Endothelial cell of umbilical vein (primary cell): ENCODE measurements around the gene ZBTB25. TPM values are rescaled to one million over a fixed set of nuclear protein-coding genes. Genes with fewer than 3 reads are reported as not detected.

ENCODE experiments used
- BruUV-seq: library from RNA; stranded (reverse); fragments of 400-500 nt; replicated peaks from 2 replicates; lab custom pipeline; 2021; lab: Mats Ljungman, UMichigan
- CTCF ChIA-PET: fragments of 300-600, 350-600 bp; sonication (Branson Sonifier 250); formaldehyde crosslinking; loops from one replicate; lab custom pipeline; 2021; ENCODE audit warnings: antibody characterized with exemption, inconsistent platforms; lab: Charles Lee
- POLR2A ChIA-PET: fragments of 300-600, 350-600 bp; sonication (Branson Sonifier 250); formaldehyde crosslinking; loops from one replicate; lab custom pipeline; 2021; ENCODE audit warnings: antibody characterized with exemption, inconsistent platforms; lab: Charles Lee
- DNase-seq: peaks from one replicate; pipeline ENCODE4 v3.0.0-alpha.2; 2011; ENCODE audit warnings: low read depth, low spot score
- FAIRE-seq: peaks from 2 replicates; lab custom pipeline; 2011; peaks lifted over from hg19 to GRCh38; lab: Jason Lieb, UNC
- H2AFZ ChIP-seq: 2 replicates; pipeline ENCODE4 v1.6.0; 2012; ENCODE audit warnings: low read depth, low read length, control low read depth, inconsistent platforms
- H3K27ac ChIP-seq: 2 replicates; pipeline ENCODE4 v1.5.1; 2011; ENCODE audit warnings: low read depth, mild to moderate bottlenecking, control low read depth, low read length, moderate library complexity; ENCODE audit not compliant: insufficient read depth
- H3K27me3 ChIP-seq, 2 experiments: 2 replicates each; pipeline versions ENCODE4 v1.6.0 to v1.6.1; 2011; ENCODE audit warnings: low read length in 2 of 2, mixed read lengths in 1 of 2; ENCODE audit not compliant: control insufficient read depth in 2 of 2, insufficient read depth in 2 of 2
- H3K36me3 ChIP-seq, 2 experiments: 2 replicates in 1 of 2; 3 replicates in 1 of 2; pipeline ENCODE4 v1.5.1; 2011; ENCODE audit warnings: low read length in 2 of 2, mild to moderate bottlenecking in 1 of 2, moderate library complexity in 1 of 2; ENCODE audit not compliant: control insufficient read depth in 2 of 2, insufficient read depth in 2 of 2; ENCODE audit errors: extremely low read depth in 1 of 2
- H3K4me1 ChIP-seq: 3 replicates; pipeline ENCODE4 v1.5.1; 2011; ENCODE audit warnings: mild to moderate bottlenecking, low read length; ENCODE audit not compliant: control insufficient read depth, insufficient read depth; ENCODE audit errors: extremely low read depth
- H3K4me2 ChIP-seq: 2 replicates; pipeline ENCODE4 v1.6.1; 2011; ENCODE audit warnings: low read length, control low read depth, mixed read lengths; ENCODE audit not compliant: insufficient read depth
- H3K4me3 ChIP-seq, 3 experiments: fragments of 200-600 bp in 1 of 3; sonication (generic), shearing (Covaris generic) in 1 of 3; replicated peaks in 1 of 3; 2 replicates each; pipeline ENCODE4 v1.5.1; 2011 to 2016; ENCODE audit warnings: control low read depth in 3 of 3, low read length in 3 of 3, mild to moderate bottlenecking in 2 of 3, inconsistent platforms in 1 of 3, low read depth in 1 of 3, moderate library complexity in 1 of 3; ENCODE audit not compliant: insufficient read depth in 1 of 3
- H3K79me2 ChIP-seq: 2 replicates; pipeline ENCODE4 v1.6.0; 2012; ENCODE audit warnings: low read length, inconsistent platforms; ENCODE audit not compliant: control insufficient read depth, insufficient read depth
- H3K9ac ChIP-seq: replicated peaks from 2 replicates; pipeline ENCODE3; 2011; ENCODE audit warnings: low read length, control low read depth; ENCODE audit not compliant: insufficient read depth; ENCODE audit errors: extremely low read depth
- H3K9me1 ChIP-seq: replicated peaks from 3 replicates; pipeline ENCODE4 v1.6.0; 2011; ENCODE audit warnings: mild to moderate bottlenecking, low read length; ENCODE audit not compliant: control insufficient read depth, insufficient read depth; ENCODE audit errors: extremely low read depth
- H3K9me3 ChIP-seq: replicated peaks from 2 replicates; pipeline ENCODE4 v1.5.1; 2012; ENCODE audit warnings: low read length, inconsistent platforms; ENCODE audit not compliant: control insufficient read depth, insufficient read depth
- H4K20me1 ChIP-seq: replicated peaks from 2 replicates; pipeline ENCODE3; 2011; ENCODE audit warnings: mild to moderate bottlenecking, low read length; ENCODE audit not compliant: control insufficient read depth, insufficient read depth; ENCODE audit errors: extremely low read depth
- CTCF ChIP-seq, 2 donors: IDR thresholded peaks; 1 replicate in 1 of 2; 2 replicates in 1 of 2; pipeline ENCODE4 v1.5.1; 2011; ENCODE audit warnings: low read length in 2 of 2, mild to moderate bottlenecking in 2 of 2, moderate library complexity in 2 of 2, control low read depth in 1 of 2, inconsistent platforms in 1 of 2, low read depth in 1 of 2; ENCODE audit not compliant: insufficient read depth in 1 of 2; ENCODE audit errors: extremely low read depth in 1 of 2
- EZH2 ChIP-seq: IDR thresholded peaks from 2 replicates; pipeline ENCODE4 v1.6.1; 2012; ENCODE audit warnings: borderline replicate concordance, low read depth, mild to moderate bottlenecking, moderate library complexity, low read length, inconsistent platforms; ENCODE audit not compliant: severe bottlenecking
- FOS ChIP-seq: IDR thresholded peaks from 2 replicates; pipeline ENCODE4 v1.6.1; 2011; ENCODE audit warnings: mild to moderate bottlenecking, low read length, moderate library complexity, borderline replicate concordance; ENCODE audit not compliant: insufficient read depth
- GATA2 ChIP-seq: IDR thresholded peaks from 2 replicates; pipeline ENCODE4 v1.7.0; 2011; ENCODE audit warnings: low read depth, mild to moderate bottlenecking, moderate library complexity, mixed read lengths, low read length; ENCODE audit not compliant: insufficient read length, insufficient read depth
- JUN ChIP-seq: IDR thresholded peaks from 2 replicates; pipeline ENCODE4 v1.6.1; 2011; ENCODE audit warnings: borderline replicate concordance, low read depth; ENCODE audit not compliant: insufficient read length, insufficient read depth
- MAX ChIP-seq: IDR thresholded peaks from 2 replicates; pipeline ENCODE4 v1.6.1; 2011; ENCODE audit not compliant: insufficient read depth, insufficient read length
- MYC ChIP-seq: IDR thresholded peaks from one replicate; pipeline ENCODE4 v1.6.1; 2011; ENCODE audit warnings: mild to moderate bottlenecking, low read depth, low read length
- POLR2A ChIP-seq: IDR thresholded peaks from 2 replicates; pipeline ENCODE4 v1.6.1; 2012; ENCODE audit warnings: low read depth, mild to moderate bottlenecking, control low read depth, low read length
- POLR2AphosphoS5 ChIP-seq: IDR thresholded peaks from 2 replicates; pipeline ENCODE4 v1.6.1; 2012; ENCODE audit warnings: low read depth, mild to moderate bottlenecking, control low read depth, low read length, moderate library complexity; ENCODE audit not compliant: insufficient read depth
- dilution Hi-C: fragments of 300-500 bp; cut with MboI; formaldehyde crosslinking; loops from one replicate; pipeline ENCODE4 v1.15.0; 2019; ENCODE audit warnings: low sequenced_read_pairs; ENCODE audit not compliant: extremely low pct_ligation_motif_present
- intact Hi-C: fragments of 100-400 bp; cut with micrococcal nuclease; formaldehyde crosslinking; loops from one replicate; pipeline ENCODE4 v1.10.0; 2022
- polyA plus RNA-seq, 4 experiments: library from polyadenylated mRNA; depleted of rRNA in 3 of 4; stranded (reverse) in 3 of 4; unstranded in 1 of 4; fragments of >200 nt; gene quantifications; 2 replicates each; pipeline versions ENCODE4 v1.2.1 to v1.2.3, GENCODE V29; 2011 to 2012; ENCODE audit warnings: missing spikeins in 1 of 4
- total RNA-seq: library from RNA; stranded (reverse); gene quantifications from 2 replicates; pipeline ENCODE4 v1.2.3, GENCODE V29; 2021

ZBTB25 gene
- total and polyA plus RNA-seq, 2 donors (not counting 3 experiments of a cell fraction or from before 2014, with no cell fraction given) = 3.2 to 7.7 TPM

- FAIRE-seq (no peak), DNase-seq (no peak)
- H4K20me1 ChIP-seq = no peaks in the 10 kb centered on the region
- BruUV-seq = no TSS peak
- H3K9me3 ChIP-seq = no peaks in the 10 kb centered on the region
- H3K9ac ChIP-seq = no peak overlapping the region
- ChIA-PET CTCF (interaction anchor here (2.1 to 2.3 kb wide), 2 partner anchors 14 to 67 kb away, joined by 8 to 19 read pairs; no protein-coding TSS in a partner anchor), POLR2A (no interaction called here)
- H3K27me3 ChIP-seq = no peaks in the 10 kb centered on the region
- TF ChIP-seq POLR2AphosphoS5 = no peak
- TF ChIP-seq JUN = no peak
- no peak for TF ChIP-seq MAX
- TF ChIP-seq EZH2 = no peak
- TF ChIP-seq POLR2A = no peak
- TF ChIP-seq CTCF (IDR thresholded peaks at IDR 0.05; ENCODE audit: extremely low read depth in 1 of 2, insufficient read depth in 1 of 2, low read depth in 1 of 2, low read length in 2 of 2) = no peak
- TF ChIP-seq FOS = no peak
- TF ChIP-seq GATA2 = no peak
- no peak for TF ChIP-seq MYC
- H3K79me2 ChIP-seq = no peaks in the 10 kb centered on the region
- dilution Hi-C loops = no loop called here
- no peak overlapping the region for H3K4me3 ChIP-seq
- H2AFZ ChIP-seq = no peak overlapping the region
- peaks cover 16% of the 10 kb centered on the region for H3K4me1 ChIP-seq
- intact Hi-C loops = no loop called here
- H3K36me3 ChIP-seq = peaks cover 0 to 7% of the 10 kb centered on the region in 2 experiments
- H3K27ac ChIP-seq = no peak overlapping the region
- H3K4me2 ChIP-seq = no peak overlapping the region
- no peaks in the 10 kb centered on the region for H3K9me1 ChIP-seq
Observed at GRCh38 chr14:64444140-64444539, 59.5 kb downstream of the ZBTB25 start.
